Activated CD8-positive, alpha-beta memory T cell treated with anti-CD3 and anti-CD28 coated beads, Interleukin-2, amount 10 ng/mL, durations not matched to agents 7 days and 5 days (primary cell): ENCODE data around the gene TENM4. TPM values are rescaled to one million over a fixed set of nuclear protein-coding genes. Genes with fewer than 3 reads are reported as not detected.

ENCODE experiments used
- ATAC-seq: fragments of 150-1000 bp; cut with Tn5 transposase; one replicate; pipeline ENCODE4 v1.10.0; 2021; ENCODE audit warnings: moderate library complexity
- CTCF ChIA-PET: fragments of 350-600 bp; sonication (Branson Sonifier 250); formaldehyde crosslinking; loops from one replicate; lab custom pipeline; 2021; ENCODE audit warnings: antibody characterized with exemption; lab: Charles Lee
- DNase-seq: peaks from one replicate; pipeline ENCODE4 v3.0.0-alpha.2; 2020
- H3K27ac Mint-ChIP-seq: one replicate; pipeline ENCODE4 v1.8.0; 2021; ENCODE audit warnings: mild to moderate bottlenecking, mixed read lengths
- H3K27me3 Mint-ChIP-seq: one replicate; pipeline ENCODE4 v1.8.0; 2021; ENCODE audit warnings: mixed read lengths
- H3K36me3 Mint-ChIP-seq: one replicate; pipeline ENCODE4 v1.8.0; 2021; ENCODE audit warnings: mild to moderate bottlenecking, mixed read lengths
- H3K4me1 Mint-ChIP-seq: one replicate; pipeline ENCODE4 v1.8.0; 2021; ENCODE audit warnings: mixed read lengths
- H3K4me3 Mint-ChIP-seq: one replicate; pipeline ENCODE4 v1.8.0; 2021; ENCODE audit warnings: mild to moderate bottlenecking, moderate library complexity, mixed read lengths
- H3K9me3 Mint-ChIP-seq: one replicate; pipeline ENCODE4 v1.8.0; 2022; ENCODE audit warnings: low read depth, mixed read lengths
- total RNA-seq, 2 experiments: library from RNA; stranded (reverse); gene quantifications; one replicate each; pipeline ENCODE4 v1.2.3, GENCODE V29; 2021

The TENM4 gene
- total RNA-seq, 2 experiments from 2014 or later: not detected

DNA sequence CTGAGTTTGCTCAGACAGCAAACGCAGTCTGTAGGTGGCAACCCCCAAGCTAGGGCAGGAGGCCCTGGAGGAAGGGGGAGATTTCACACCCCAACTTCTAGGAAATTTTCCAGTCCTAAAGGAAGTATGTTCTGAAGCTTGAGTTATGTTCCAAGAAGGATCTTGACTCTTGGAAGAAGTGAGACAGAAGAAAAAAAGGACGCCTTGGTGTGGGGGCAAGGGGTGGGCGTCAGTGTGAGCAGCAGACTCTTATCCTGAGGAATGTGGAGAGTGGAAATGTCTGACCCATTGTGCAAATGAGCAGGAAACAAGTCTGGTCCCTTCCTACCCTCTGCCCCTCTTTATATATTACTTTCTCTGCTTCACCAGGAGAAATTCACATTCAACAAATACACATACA, 497.7 kb downstream of the TENM4 start:
- Mint-ChIP-seq H3K4me1 (no peaks in the 10 kb centered on the region), H3K27ac (no peak overlapping the region), H3K36me3 (no peaks in the 10 kb centered on the region), H3K4me3 (no peak overlapping the region), H3K27me3 (peaks cover 18% of the 10 kb centered on the region), H3K9me3 (no peaks in the 10 kb centered on the region)
- no peak for DNase-seq
- CTCF ChIA-PET: no interaction called here
- no peak for ATAC-seq

DNA sequence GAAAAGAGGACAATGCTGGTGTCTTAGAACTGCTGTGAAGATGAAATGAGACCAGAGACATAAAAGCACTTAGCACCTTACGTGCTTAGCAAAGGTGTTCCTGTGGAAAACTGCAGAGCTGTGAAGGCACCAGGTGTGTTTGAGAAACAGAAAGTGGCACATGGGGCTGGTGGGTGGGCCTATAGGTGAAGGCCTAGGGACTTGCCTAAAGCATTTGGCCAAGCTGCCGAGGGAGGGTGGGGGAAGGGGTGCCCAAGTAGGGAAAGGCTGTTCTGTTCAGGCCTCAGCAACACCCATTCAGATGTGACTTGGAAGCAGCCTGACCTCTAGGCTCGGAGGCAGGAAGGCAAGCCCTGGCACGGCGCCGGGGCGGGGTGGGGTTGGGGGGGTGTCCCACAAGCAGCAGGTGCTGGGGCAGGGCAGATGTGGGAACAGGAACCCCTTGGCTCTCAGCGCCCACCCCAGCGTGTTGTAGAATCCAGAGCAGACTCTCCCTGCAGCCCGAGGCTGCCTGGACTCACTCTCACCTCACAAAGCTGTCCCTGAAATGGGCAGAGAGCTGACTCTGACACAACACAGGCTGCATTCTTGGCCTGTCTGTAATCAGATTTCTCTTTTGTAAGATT, 499.5 kb downstream of the TENM4 start:
- no peak overlapping the region for H3K4me3 Mint-ChIP-seq
- no peak for ATAC-seq
- no peaks in the 10 kb centered on the region for H3K36me3 Mint-ChIP-seq
- H3K27me3 Mint-ChIP-seq: peaks cover 21% of the 10 kb centered on the region
- no peak overlapping the region for H3K27ac Mint-ChIP-seq
- DNase-seq: no peak
- CTCF ChIA-PET: no interaction called here
- H3K9me3 Mint-ChIP-seq: no peaks in the 10 kb centered on the region
- no peaks in the 10 kb centered on the region for H3K4me1 Mint-ChIP-seq

DNA sequence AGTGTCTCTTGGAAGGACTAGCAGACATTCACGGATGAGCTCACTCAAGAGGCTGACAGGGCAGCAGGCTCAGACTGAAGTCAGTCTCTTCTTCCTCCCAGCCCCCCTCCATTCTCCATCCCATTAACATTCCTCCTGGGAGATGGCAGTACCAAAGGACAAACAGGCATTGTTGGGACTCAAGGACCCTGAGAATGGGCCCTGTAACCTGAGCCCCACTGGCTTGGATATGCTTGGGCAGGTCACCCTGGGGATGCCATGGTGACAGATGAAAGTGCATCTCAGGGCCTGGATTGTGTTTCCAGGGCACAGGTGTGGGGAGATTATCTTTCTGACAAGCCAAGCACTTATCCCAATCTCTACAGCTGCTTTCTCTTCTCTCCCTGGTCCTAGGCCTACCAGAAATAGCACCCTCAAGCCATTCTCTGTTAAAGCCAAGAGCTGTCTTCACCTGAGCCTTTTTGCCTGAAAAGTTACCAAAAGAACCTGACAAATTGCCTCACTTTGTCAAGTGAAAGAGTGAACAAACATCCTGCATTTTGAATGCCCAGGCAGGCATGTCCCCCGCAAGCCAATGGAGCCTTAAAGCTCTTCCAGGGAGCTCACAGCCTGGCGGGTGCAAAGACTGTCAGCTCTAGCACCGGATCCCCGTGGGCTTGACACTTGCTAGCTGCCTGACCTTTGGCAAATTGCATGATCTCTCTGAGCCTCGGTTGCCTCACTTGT, 500.2 kb downstream of the TENM4 start:
- no peak overlapping the region for H3K4me3 Mint-ChIP-seq
- H3K4me1 Mint-ChIP-seq: no peaks in the 10 kb centered on the region
- H3K27me3 Mint-ChIP-seq: peaks cover 21% of the 10 kb centered on the region
- CTCF ChIA-PET: no interaction called here
- ATAC-seq: no peak
- H3K36me3 Mint-ChIP-seq: no peaks in the 10 kb centered on the region
- DNase-seq: no peak
- no peak overlapping the region for H3K27ac Mint-ChIP-seq
- no peaks in the 10 kb centered on the region for H3K9me3 Mint-ChIP-seq

DNA sequence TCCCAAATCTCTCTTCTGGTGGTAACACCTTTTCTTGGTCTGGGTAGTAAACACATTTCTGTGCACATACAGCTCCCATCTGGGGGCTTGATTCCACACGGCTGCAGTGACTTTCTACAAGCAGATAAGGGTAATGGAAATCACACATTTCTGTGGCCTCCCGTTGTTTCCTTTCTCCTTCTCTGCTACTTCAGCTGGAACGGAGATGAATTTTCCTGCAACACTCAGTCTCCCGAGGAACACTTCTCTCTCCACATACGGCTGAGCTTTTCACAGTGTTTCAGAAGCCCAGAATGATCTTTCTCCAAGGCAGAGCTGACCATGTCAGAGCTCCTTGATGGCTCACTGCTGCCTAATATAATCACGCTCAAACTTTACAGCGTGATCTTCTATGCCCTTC, 501.9 kb downstream of the TENM4 start:
- DNase-seq: no peak
- Mint-ChIP-seq H3K36me3 (no peaks in the 10 kb centered on the region), H3K4me3 (no peak overlapping the region), H3K27me3 (peaks cover 21% of the 10 kb centered on the region), H3K4me1 (no peaks in the 10 kb centered on the region), H3K27ac (no peak overlapping the region), H3K9me3 (no peaks in the 10 kb centered on the region)
- no peak for ATAC-seq
- CTCF ChIA-PET: no interaction called here

DNA sequence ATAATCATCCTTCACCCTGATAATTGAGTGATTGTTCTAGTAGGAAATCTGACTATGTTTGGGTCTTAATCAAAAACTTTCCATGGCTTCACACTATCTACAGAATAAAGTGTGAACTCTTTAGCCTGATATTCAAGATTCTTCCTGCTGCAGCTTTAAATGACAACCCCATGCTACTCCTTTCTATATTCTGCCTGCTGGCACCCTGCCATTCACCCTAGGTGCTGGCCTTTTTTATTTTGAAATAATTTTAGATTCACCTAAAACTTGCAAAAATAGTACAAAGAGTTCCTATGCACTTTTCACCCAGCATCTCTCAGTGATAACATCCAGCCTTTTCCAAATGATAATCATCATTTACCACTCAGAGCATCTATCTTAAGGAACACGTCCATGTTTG, 502.8 kb downstream of the TENM4 start:
- Mint-ChIP-seq H3K27ac (no peak overlapping the region), H3K4me1 (no peaks in the 10 kb centered on the region), H3K36me3 (no peaks in the 10 kb centered on the region), H3K9me3 (no peaks in the 10 kb centered on the region), H3K27me3 (peaks cover 21% of the 10 kb centered on the region), H3K4me3 (no peak overlapping the region)
- DNase-seq: no peak
- CTCF ChIA-PET: no interaction called here
- no peak for ATAC-seq

DNA sequence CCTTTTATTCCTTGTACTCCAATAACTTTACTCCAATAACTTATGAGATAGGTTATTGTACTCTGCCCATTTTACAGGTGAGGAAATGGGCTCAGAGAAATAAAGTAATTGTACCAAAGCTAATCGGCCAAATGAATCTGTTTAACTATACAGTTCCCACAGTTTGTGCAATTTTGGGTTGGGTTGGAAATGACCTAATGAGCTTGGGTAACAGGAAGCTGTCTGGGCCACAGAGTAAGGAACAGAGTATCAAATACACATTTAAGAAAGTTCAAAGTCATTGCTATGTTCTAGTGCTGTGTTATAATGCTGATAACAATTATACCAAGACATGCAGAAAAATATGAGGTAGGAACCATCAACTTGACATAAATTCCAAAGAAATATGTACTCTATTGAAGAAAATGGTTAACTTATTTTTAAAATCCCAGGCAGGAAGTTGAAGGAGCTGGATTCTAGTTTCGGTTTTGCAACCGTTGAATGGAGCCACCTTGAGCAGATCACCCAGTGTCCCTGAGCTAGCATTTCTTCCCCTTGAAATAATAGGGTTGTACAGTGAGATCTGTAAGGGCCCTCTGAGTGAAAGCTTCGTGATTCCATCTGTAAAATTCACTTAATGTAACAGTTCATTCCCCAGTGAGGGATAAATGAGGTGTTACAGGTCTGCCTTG, 505.3 kb downstream of the TENM4 start:
- CTCF ChIA-PET: no interaction called here
- no peak overlapping the region for H3K4me3 Mint-ChIP-seq
- H3K4me1 Mint-ChIP-seq: no peaks in the 10 kb centered on the region
- no peak overlapping the region for H3K27ac Mint-ChIP-seq
- no peaks in the 10 kb centered on the region for H3K36me3 Mint-ChIP-seq
- ATAC-seq (no peak), DNase-seq (no peak)
- H3K27me3 Mint-ChIP-seq: peaks cover 20% of the 10 kb centered on the region
- no peaks in the 10 kb centered on the region for H3K9me3 Mint-ChIP-seq

DNA sequence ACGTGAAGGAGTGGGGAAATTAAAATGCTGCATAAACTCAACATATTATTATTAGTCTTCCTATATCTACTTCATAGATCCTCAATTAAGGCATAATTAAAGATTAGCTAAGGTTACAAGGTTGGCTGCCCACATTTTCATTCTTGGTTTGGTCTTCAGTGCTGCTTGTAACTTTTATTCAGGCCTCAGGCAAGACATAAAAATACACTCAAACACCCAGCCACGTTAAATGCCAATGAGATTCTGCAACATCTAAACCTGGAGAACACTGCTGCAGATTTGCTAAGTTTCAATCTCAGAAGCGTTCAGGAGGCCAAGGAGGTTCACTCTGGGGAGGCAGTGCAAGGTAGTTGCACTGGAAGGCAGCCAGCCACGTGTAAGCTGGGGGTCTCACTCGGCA, 507.5 kb downstream of the TENM4 start:
- H3K27me3 Mint-ChIP-seq: peaks cover 11% of the 10 kb centered on the region
- DNase-seq (no peak), ATAC-seq (no peak)
- H3K27ac Mint-ChIP-seq: no peak overlapping the region
- no peak overlapping the region for H3K4me3 Mint-ChIP-seq
- H3K9me3 Mint-ChIP-seq: no peaks in the 10 kb centered on the region
- H3K4me1 Mint-ChIP-seq: no peaks in the 10 kb centered on the region
- no peaks in the 10 kb centered on the region for H3K36me3 Mint-ChIP-seq
- CTCF ChIA-PET: no interaction called here

DNA sequence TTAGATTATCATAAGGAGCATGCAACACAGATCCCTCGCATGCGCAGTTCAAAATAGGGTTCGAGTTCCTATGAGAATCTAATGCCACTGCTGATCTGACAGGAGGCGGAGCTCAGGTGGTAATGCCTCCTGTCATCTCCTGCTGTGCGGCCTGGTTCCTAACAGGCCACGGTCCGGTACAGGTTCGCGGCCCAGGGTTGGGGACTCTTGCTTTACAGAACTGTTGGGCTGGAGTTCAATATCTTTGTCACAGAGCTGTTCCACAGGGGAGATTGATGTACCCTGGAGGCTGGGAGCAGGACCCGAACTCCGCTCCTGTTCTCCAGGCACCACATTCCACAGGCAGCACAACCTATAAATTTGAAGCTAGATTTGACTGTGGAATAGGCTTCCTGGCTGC, 508.1 kb downstream of the TENM4 start:
- H3K9me3 Mint-ChIP-seq: no peaks in the 10 kb centered on the region
- H3K27ac Mint-ChIP-seq: no peak overlapping the region
- H3K36me3 Mint-ChIP-seq: no peaks in the 10 kb centered on the region
- peaks cover 6% of the 10 kb centered on the region for H3K27me3 Mint-ChIP-seq
- no peaks in the 10 kb centered on the region for H3K4me1 Mint-ChIP-seq
- no peak overlapping the region for H3K4me3 Mint-ChIP-seq
- no peak for DNase-seq
- no peak for ATAC-seq
- CTCF ChIA-PET: no interaction called here

DNA sequence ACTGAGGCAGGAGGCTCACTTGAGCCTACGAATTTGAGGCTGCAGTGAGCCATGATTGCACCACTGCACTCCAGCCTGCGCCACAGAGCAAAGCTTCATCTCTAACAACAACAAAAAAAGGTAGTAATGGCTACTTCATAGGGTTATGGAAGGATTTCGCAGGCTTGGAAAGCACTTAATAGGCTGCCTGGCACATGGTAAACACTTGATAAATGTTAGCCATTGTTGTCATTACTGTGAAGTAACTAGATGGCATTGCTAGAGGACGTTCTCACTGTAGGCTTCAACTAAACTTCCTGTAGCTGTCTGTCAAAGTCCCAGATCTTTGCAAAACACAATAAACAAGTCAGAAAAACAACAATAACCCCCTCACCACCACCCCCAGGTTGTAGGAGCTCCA, 508.9 kb downstream of the TENM4 start:
- ATAC-seq (no peak), DNase-seq (no peak)
- Mint-ChIP-seq H3K36me3 (no peaks in the 10 kb centered on the region), H3K4me3 (no peak overlapping the region), H3K4me1 (no peaks in the 10 kb centered on the region), H3K27ac (no peak overlapping the region), H3K9me3 (no peaks in the 10 kb centered on the region), H3K27me3 (peaks cover 7% of the 10 kb centered on the region)
- CTCF ChIA-PET: no interaction called here

DNA sequence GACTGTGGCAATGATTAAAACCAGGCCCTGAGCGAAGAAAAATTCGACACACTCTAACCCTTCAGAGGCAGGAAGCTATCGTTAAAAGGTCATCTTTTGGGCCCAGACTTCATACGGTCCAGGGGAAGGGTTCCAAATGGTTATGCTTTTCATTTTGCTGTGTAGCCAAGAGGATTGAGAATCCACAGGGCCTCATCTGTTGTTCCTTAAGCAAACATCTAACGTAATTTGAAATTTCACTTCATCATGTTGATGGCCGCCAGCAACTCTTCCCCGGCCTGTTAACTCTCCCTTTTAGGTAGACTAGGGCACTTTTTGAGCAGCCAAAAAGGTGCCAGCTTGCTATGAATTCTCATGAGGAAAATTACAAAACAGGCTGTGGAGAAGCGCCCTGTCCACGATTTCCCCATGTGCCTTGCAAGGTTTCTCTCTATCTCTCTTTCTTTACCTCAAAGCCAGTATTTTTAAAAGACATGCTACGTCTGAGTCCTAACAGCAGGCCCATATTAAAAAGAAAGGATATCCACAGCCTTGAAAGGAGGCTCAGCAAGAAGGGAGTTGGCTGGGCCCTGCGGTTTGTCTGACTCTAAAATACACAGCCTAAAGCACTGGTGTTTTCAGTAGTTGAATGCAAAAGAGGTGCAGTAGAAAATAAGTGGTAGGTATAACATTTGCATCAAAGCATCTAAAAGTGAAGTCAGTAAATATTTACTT, 509.9 kb downstream of the TENM4 start:
- Mint-ChIP-seq H3K36me3 (no peaks in the 10 kb centered on the region), H3K27ac (no peak overlapping the region), H3K4me3 (no peak overlapping the region), H3K4me1 (no peaks in the 10 kb centered on the region), H3K27me3 (peaks cover 7% of the 10 kb centered on the region), H3K9me3 (no peaks in the 10 kb centered on the region)
- CTCF ChIA-PET: no interaction called here
- DNase-seq (no peak), ATAC-seq (no peak)

DNA sequence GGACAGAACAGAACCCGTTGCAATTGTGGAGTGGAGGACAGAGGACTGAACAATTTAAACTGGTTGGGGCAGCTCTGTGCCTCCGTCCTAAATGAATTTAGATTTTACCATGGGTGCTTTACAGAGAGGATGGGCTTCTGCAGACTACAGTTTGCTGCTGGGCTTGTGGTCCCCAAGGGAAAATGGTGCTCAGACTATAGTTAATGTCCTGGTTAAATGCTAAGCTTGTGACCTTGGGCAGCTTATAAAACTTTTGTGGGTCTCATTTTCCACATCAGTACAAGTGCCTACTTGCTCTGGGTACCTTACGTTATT, 511.0 kb downstream of the TENM4 start:
- Mint-ChIP-seq H3K4me3 (no peak overlapping the region), H3K27ac (no peak overlapping the region), H3K36me3 (no peaks in the 10 kb centered on the region), H3K9me3 (no peaks in the 10 kb centered on the region), H3K27me3 (peaks cover 9% of the 10 kb centered on the region), H3K4me1 (no peaks in the 10 kb centered on the region)
- CTCF ChIA-PET: no interaction called here
- DNase-seq (no peak), ATAC-seq (no peak)

DNA sequence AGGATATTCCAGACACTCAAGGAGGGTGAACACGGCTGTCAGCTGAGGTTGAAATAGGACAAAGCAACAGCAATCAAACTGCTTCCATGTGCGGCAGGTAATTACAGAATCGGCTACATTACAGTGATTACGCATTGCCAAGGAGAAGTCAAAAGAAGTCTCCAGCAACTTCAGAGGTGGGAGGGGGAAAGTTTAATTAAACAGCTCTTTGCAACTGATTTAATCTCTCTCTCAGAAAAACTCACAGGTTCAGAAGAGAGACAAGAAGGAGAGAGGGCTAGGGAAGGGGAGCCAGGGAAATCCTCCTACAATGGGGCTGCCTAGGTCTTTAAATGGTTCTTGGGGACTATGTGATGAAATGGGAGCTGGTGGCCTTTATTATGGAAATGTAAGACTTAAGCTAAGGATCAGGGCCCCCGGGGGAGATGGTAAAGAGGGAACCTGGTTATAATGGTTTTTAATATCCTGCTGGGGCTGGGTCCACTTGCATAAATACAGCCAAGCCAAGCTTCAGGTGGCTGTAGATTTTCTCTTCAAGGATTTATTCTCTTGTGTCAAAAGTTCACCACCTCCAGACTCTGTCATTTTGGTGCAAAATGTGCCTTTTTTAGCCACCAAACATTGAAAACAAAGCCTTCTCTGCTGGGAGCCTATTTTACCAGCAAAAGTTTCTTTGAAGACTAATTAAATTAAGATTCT, 511.5 kb downstream of the TENM4 start:
- H3K27ac Mint-ChIP-seq: no peak overlapping the region
- peaks cover 9% of the 10 kb centered on the region for H3K27me3 Mint-ChIP-seq
- H3K9me3 Mint-ChIP-seq: no peaks in the 10 kb centered on the region
- no peaks in the 10 kb centered on the region for H3K4me1 Mint-ChIP-seq
- H3K36me3 Mint-ChIP-seq: no peaks in the 10 kb centered on the region
- CTCF ChIA-PET: no interaction called here
- no peak overlapping the region for H3K4me3 Mint-ChIP-seq
- DNase-seq (no peak), ATAC-seq (no peak)

DNA sequence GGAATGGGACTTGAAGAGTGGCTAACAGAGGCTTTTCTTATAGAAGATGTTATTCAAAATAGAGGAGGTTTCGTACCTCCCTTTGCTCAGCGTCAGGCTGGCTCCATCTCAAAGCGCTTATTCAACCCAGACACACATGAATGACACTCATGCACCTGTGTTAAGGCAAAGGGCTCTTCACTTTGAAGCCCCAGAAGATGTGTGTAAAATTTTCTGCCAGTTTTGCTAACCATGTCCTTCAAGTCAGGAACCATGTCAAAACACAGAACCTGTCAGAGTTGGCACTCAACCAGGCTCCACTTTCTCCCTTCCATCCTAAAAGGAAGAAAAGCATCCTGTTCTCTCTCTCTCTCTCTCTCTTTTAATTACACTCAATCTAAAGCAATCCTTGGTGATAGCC, 513.3 kb downstream of the TENM4 start:
- Mint-ChIP-seq H3K4me3 (no peak overlapping the region), H3K27ac (no peak overlapping the region), H3K36me3 (no peaks in the 10 kb centered on the region), H3K4me1 (no peaks in the 10 kb centered on the region), H3K9me3 (no peaks in the 10 kb centered on the region), H3K27me3 (peaks cover 9% of the 10 kb centered on the region)
- CTCF ChIA-PET: no interaction called here
- DNase-seq (no peak), ATAC-seq (no peak)
